SH-SY5Y (cell line): ENCODE results near the gene PPP1R16B.

ENCODE experiments used
- GATA2 ChIP-seq: IDR thresholded peaks from 2 replicates; pipeline ENCODE4 v1.6.1; 2011; ENCODE audit warnings: mild to moderate bottlenecking, low read depth, low read length
- GATA3 ChIP-seq: IDR thresholded peaks from 2 replicates; pipeline ENCODE4 v1.6.1; 2011; ENCODE audit warnings: low read depth, mild to moderate bottlenecking, low read length, moderate library complexity

GRCh38 chr20:38830356-38830755 lies 24.9 kb downstream of the PPP1R16B start:
- TF ChIP-seq GATA2: no peak
- no peak for TF ChIP-seq GATA3
